NCI-H2227 treated with DMSO at 0.1 percent for 48 hours (cell line): ENCODE results near the gene ANXA8L1.
"Not testable (repeated sequence)": the region's sequence is repeated elsewhere in the genome, so short reads cannot be mapped to it uniquely, and the experiment has no call there.

Experiments used
- DNase-seq: peaks from one replicate; lab custom pipeline; 2025; lab: John Stamatoyannopoulos, UW

ANXA8L1 gene

GRCh38 chr10:46375406-46375805 lies at the start of gene ANXA8L1:
TSS of gene ANXA8L1 (plus strand) at chr10:46375776. CDS start at chr10:46375852, 76 bp downstream.
- not testable (repeated sequence) for DNase-seq

GRCh38 chr10:46326066-46326465 lies 49.5 kb upstream of the ANXA8L1 start:
- no peak for DNase-seq

- no peak for DNase-seq
Observed at GRCh38 chr10:46326971-46327370, 48.6 kb upstream of the ANXA8L1 start.

- no peak for DNase-seq
Observed at GRCh38 chr10:46327685-46328084, 47.9 kb upstream of the ANXA8L1 start.

- DNase-seq: no peak
Observed at GRCh38 chr10:46328853-46329689, 46.5 kb upstream of the ANXA8L1 start.

- DNase-seq: no peak
Observed at GRCh38 chr10:46329690-46330016, 45.9 kb upstream of the ANXA8L1 start.

GRCh38 chr10:46330894-46331293 lies 44.7 kb upstream of the ANXA8L1 start:
- no peak for DNase-seq

GRCh38 chr10:46365484-46365883 lies 10.1 kb upstream of the ANXA8L1 start:
- DNase-seq: not testable (repeated sequence)

GRCh38 chr10:46367209-46367608 lies 8.4 kb upstream of the ANXA8L1 start:
- DNase-seq: not testable (repeated sequence)

GRCh38 chr10:46367666-46368240 lies 7.8 kb upstream of the ANXA8L1 start:
- not testable (repeated sequence) for DNase-seq

- not testable (repeated sequence) for DNase-seq
Observed at GRCh38 chr10:46368956-46369355, 6.6 kb upstream of the ANXA8L1 start.

- DNase-seq: not testable (repeated sequence)
Observed at GRCh38 chr10:46374410-46374809, 1.2 kb upstream of the ANXA8L1 start.

- DNase-seq: not testable (repeated sequence)
Observed at GRCh38 chr10:46377022-46377421, 1.4 kb downstream of the ANXA8L1 start.

GRCh38 chr10:46377651-46378050 lies 2.1 kb downstream of the ANXA8L1 start:
- not testable (repeated sequence) for DNase-seq

- not testable (repeated sequence) for DNase-seq
Observed at GRCh38 chr10:46378108-46378507, 2.5 kb downstream of the ANXA8L1 start.

- DNase-seq: not testable (repeated sequence)
Observed at GRCh38 chr10:46379233-46379848, 3.8 kb downstream of the ANXA8L1 start.

GRCh38 chr10:46385858-46386257 lies 10.3 kb downstream of the ANXA8L1 start:
- not testable (repeated sequence) for DNase-seq

- not testable (repeated sequence) for DNase-seq
Observed at GRCh38 chr10:46386694-46387093, 11.1 kb downstream of the ANXA8L1 start.

GRCh38 chr10:46387309-46387902 lies 11.8 kb downstream of the ANXA8L1 start:
- not testable (repeated sequence) for DNase-seq

GRCh38 chr10:46391422-46391821 lies 15.8 kb downstream of the ANXA8L1 start:
- DNase-seq: not testable (repeated sequence)

GRCh38 chr10:46396441-46397279 lies 21.1 kb downstream of the ANXA8L1 start:
- DNase-seq: not testable (repeated sequence)

GRCh38 chr10:46397767-46398166 lies 22.2 kb downstream of the ANXA8L1 start:
- not testable (repeated sequence) for DNase-seq
